GM19468 (cell line): ENCODE results near the gene SYNE4.
A peak's percentile ranks its signal among the peaks of the same experiment; 100 is the strongest.
"Not testable (repeated sequence)": the region's sequence is repeated elsewhere in the genome, so short reads cannot be mapped to it uniquely, and the experiment has no call there.

Source experiments
- ATAC-seq: cut with Tn5 transposase; IDR thresholded peaks from one replicate; pipeline ENCODE4 v1.9.1; 2021; ENCODE audit warnings: mild to moderate bottlenecking, moderate library complexity, moderate number of reproducible peaks; ENCODE audit not compliant: unreplicated experiment; ENCODE audit errors: extremely low read depth

SYNE4 gene

GRCh38 chr19:36008336-36008978 lies at the start of gene SYNE4:
Gene SYNE4 (minus strand): TSS chr19:36008813. CDS start chr19:36008681, 132 bp downstream.
- ATAC-seq, result no peak

- peak; percentile 20 for ATAC-seq
Measured at GRCh38 chr19:36054733-36055686, 46.4 kb upstream of the SYNE4 start, which contains the start of gene WDR62. Gene WDR62 (plus strand): TSS chr19:36054897. CDS start chr19:36054972, 75 bp downstream.

- ATAC-seq, result peak; percentile 55
Measured at GRCh38 chr19:36054119-36054732, 45.6 kb upstream of the SYNE4 start, which contains the start of gene THAP8. Gene THAP8 (minus strand): TSS chr19:36054285. CDS start chr19:36054217, 68 bp downstream.

GRCh38 chr19:36051637-36052036 lies 43.0 kb upstream of the SYNE4 start:
- no peak for ATAC-seq

- ATAC-seq, result no peak
Measured at GRCh38 chr19:36051236-36051635, 42.6 kb upstream of the SYNE4 start.

- no peak for ATAC-seq
Measured at GRCh38 chr19:36049080-36049698, 40.6 kb upstream of the SYNE4 start.

GRCh38 chr19:36047835-36048234 lies 39.2 kb upstream of the SYNE4 start:
- no peak for ATAC-seq

- ATAC-seq, result no peak
Measured at GRCh38 chr19:36046443-36047050, 37.9 kb upstream of the SYNE4 start.

GRCh38 chr19:36043952-36044351 lies 35.3 kb upstream of the SYNE4 start:
- no peak for ATAC-seq

- ATAC-seq, result no peak
Measured at GRCh38 chr19:36041831-36042230, 33.2 kb upstream of the SYNE4 start.

- not testable (repeated sequence) for ATAC-seq
Measured at GRCh38 chr19:36041092-36041491, 32.5 kb upstream of the SYNE4 start.

GRCh38 chr19:36040495-36040894 lies 31.9 kb upstream of the SYNE4 start:
- ATAC-seq, result no peak

- no peak for ATAC-seq
Measured at GRCh38 chr19:36032251-36033104, 23.9 kb upstream of the SYNE4 start, which contains the start of gene CLIP3. Gene CLIP3 (minus strand): TSS chr19:36032873. CDS start chr19:36032357, 516 bp downstream.

GRCh38 chr19:36031308-36031707 lies 22.7 kb upstream of the SYNE4 start:
- no peak for ATAC-seq

- ATAC-seq, result no peak
Measured at GRCh38 chr19:36030264-36031148, 21.9 kb upstream of the SYNE4 start.

- ATAC-seq, result no peak
Measured at GRCh38 chr19:36028313-36029041, 19.9 kb upstream of the SYNE4 start.

GRCh38 chr19:36027696-36028095 lies 19.1 kb upstream of the SYNE4 start:
- ATAC-seq, result no peak
